Smooth muscle cell (in vitro differentiated cells): ENCODE results near the gene GC. TPM values are rescaled to one million over a fixed set of nuclear protein-coding genes. Genes with fewer than 3 reads are reported as not detected.
"Not testable (repeated sequence)": the region's sequence is repeated elsewhere in the genome, so short reads cannot be mapped to it uniquely, and the experiment has no call there.

ENCODE experiments used
- DNase-seq: peaks from one replicate; lab custom pipeline; 2025; ENCODE audit not compliant: unreplicated experiment; lab: John Stamatoyannopoulos, UW
- H2AFZ ChIP-seq: fragments of 200-600 bp; sonication (generic); 2 replicates; pipeline ENCODE4 v1.6.0; 2016; ENCODE audit warnings: antibody characterized with exemption, low read depth, mild to moderate bottlenecking
- H3F3A ChIP-seq: fragments of 200-600 bp; sonication (generic); 2 replicates; pipeline ENCODE4 v1.6.0; 2017; ENCODE audit warnings: antibody characterized with exemption, low read depth
- H3K27ac ChIP-seq: fragments of 200-600 bp; sonication (generic); 2 replicates; pipeline ENCODE4 v1.5.1; 2016; ENCODE audit warnings: low read depth, mild to moderate bottlenecking
- H3K27me3 ChIP-seq: fragments of 200-600 bp; sonication (generic); 2 replicates; pipeline ENCODE4 v1.6.1; 2016; ENCODE audit warnings: low read depth, mild to moderate bottlenecking
- H3K36me3 ChIP-seq: fragments of 200-600 bp; sonication (generic); 2 replicates; pipeline ENCODE4 v1.5.1; 2016; ENCODE audit warnings: low read depth
- H3K4me1 ChIP-seq: fragments of 200-600 bp; sonication (generic); 2 replicates; pipeline ENCODE4 v1.5.1; 2016; ENCODE audit warnings: low read depth
- H3K4me2 ChIP-seq: fragments of 200-600 bp; sonication (generic); 2 replicates; pipeline ENCODE4 v1.6.0; 2016; ENCODE audit warnings: mild to moderate bottlenecking
- H3K4me3 ChIP-seq: fragments of 200-600 bp; sonication (generic); 2 replicates; pipeline ENCODE4 v1.5.1; 2016; ENCODE audit warnings: mild to moderate bottlenecking
- H3K79me2 ChIP-seq: fragments of 200-600 bp; sonication (generic); 2 replicates; pipeline ENCODE4 v1.6.0; 2016; ENCODE audit warnings: low read depth, mild to moderate bottlenecking
- H3K9ac ChIP-seq: fragments of 200-600 bp; sonication (generic); 2 replicates; pipeline ENCODE4 v1.6.0; 2016; ENCODE audit warnings: low read depth
- H3K9me3 ChIP-seq: fragments of 200-600 bp; sonication (generic); replicated peaks from 2 replicates; pipeline ENCODE4 v1.5.1; 2016; ENCODE audit warnings: low read depth
- H4K20me1 ChIP-seq: fragments of 200-600 bp; sonication (generic); 2 replicates; pipeline ENCODE4 v1.6.0; 2016; ENCODE audit warnings: low read depth
- CTCF ChIP-seq: fragments of 200-600 bp; sonication (generic); IDR thresholded peaks from 2 replicates; pipeline ENCODE4 v1.5.1; 2017; ENCODE audit warnings: borderline replicate concordance, mild to moderate bottlenecking, antibody characterized with exemption; ENCODE audit not compliant: insufficient read depth, poor library complexity, severe bottlenecking
- WGBS: methylation state at CpG from one replicate; pipeline ENCODE4 v1.1.7; 2016; ENCODE audit warnings: low lambda C conversion rate; 5-methylcytosine and 5-hydroxymethylcytosine counted together
- polyA plus RNA-seq: library from polyadenylated mRNA; unstranded; fragments of >200 nt; fragmentation: Nextera tagmentation; extraction: Ambion mirVana; gene quantifications from 2 replicates; pipeline ENCODE4 v1.2.1, GENCODE V29; 2016
- total RNA-seq: library from RNA; depleted of rRNA; stranded (reverse); fragments of >200 nt; gene quantifications from 2 replicates; pipeline ENCODE4 v1.2.3, GENCODE V29; 2014

Gene GC
- total and polyA plus RNA-seq, 2 experiments from 2014 or later, result 0.18 to 0.34 TPM

- no peak overlapping the region for H2AFZ ChIP-seq
- no peaks in the 10 kb centered on the region for H3K27me3 ChIP-seq
- no peak overlapping the region for H3K27ac ChIP-seq
- H3K4me2 ChIP-seq, result no peak overlapping the region
- H3K36me3 ChIP-seq, result no peaks in the 10 kb centered on the region
- no peak for TF ChIP-seq CTCF
- no peak overlapping the region for H3K4me3 ChIP-seq
- H3K9me3 ChIP-seq, result no peaks in the 10 kb centered on the region
- no peak overlapping the region for H3K9ac ChIP-seq
- no peaks in the 10 kb centered on the region for H3K79me2 ChIP-seq
- DNase-seq, result no peak
- H3F3A ChIP-seq, result no peaks in the 10 kb centered on the region
- H3K4me1 ChIP-seq, result no peaks in the 10 kb centered on the region
- H4K20me1 ChIP-seq, result no peaks in the 10 kb centered on the region
- WGBS, result 82% methylated on average over 5 of the region's 5 CpGs
Measured at GRCh38 chr4:71752383-71753042, 31.4 kb downstream of the GC start.

- Histone ChIP-seq H3K4me3 (no peak overlapping the region), H3K36me3 (no peaks in the 10 kb centered on the region), H3F3A (no peaks in the 10 kb centered on the region), H3K9ac (no peak overlapping the region), H4K20me1 (no peaks in the 10 kb centered on the region), H2AFZ (no peak overlapping the region), H3K4me2 (no peak overlapping the region), H3K4me1 (no peaks in the 10 kb centered on the region), H3K9me3 (no peaks in the 10 kb centered on the region), H3K27me3 (no peaks in the 10 kb centered on the region), H3K79me2 (no peaks in the 10 kb centered on the region), H3K27ac (no peak overlapping the region)
- TF ChIP-seq CTCF, result no peak
- 95% methylated on average over 4 of the region's 4 CpGs for WGBS
- DNase-seq, result no peak
Measured at GRCh38 chr4:71749008-71749594, 34.8 kb downstream of the GC start.

GRCh38 chr4:71746379-71746778 is 37.5 kb downstream of the GC start:
- no peaks in the 10 kb centered on the region for H3K4me1 ChIP-seq
- no peaks in the 10 kb centered on the region for H3K79me2 ChIP-seq
- no peaks in the 10 kb centered on the region for H3K9me3 ChIP-seq
- DNase-seq, result no peak
- 83% methylated on average over 3 of the region's 3 CpGs for WGBS
- no peak overlapping the region for H3K27ac ChIP-seq
- no peaks in the 10 kb centered on the region for H3F3A ChIP-seq
- TF ChIP-seq CTCF, result no peak
- no peaks in the 10 kb centered on the region for H3K27me3 ChIP-seq
- no peaks in the 10 kb centered on the region for H4K20me1 ChIP-seq
- H3K4me3 ChIP-seq, result no peak overlapping the region
- no peaks in the 10 kb centered on the region for H3K36me3 ChIP-seq
- H3K4me2 ChIP-seq, result no peak overlapping the region
- no peak overlapping the region for H3K9ac ChIP-seq
- no peak overlapping the region for H2AFZ ChIP-seq

- WGBS, result 95% methylated on average over 2 of the region's 2 CpGs
Measured at GRCh38 chr4:71738782-71739181, 45.1 kb downstream of the GC start.

More at GRCh38 chr4:71738782-71739181, 45.1 kb downstream of the GC start:
- not testable (repeated sequence) for H3K36me3 ChIP-seq, H3K9ac ChIP-seq, H4K20me1 ChIP-seq, H3K4me1 ChIP-seq, H3K4me3 ChIP-seq, H3F3A ChIP-seq, H3K27me3 ChIP-seq, DNase-seq, H3K27ac ChIP-seq, H3K9me3 ChIP-seq, H3K79me2 ChIP-seq, H2AFZ ChIP-seq, H3K4me2 ChIP-seq
